Psoas muscle (tissue), 8 donors: Measurements from ENCODE around the gene RAD51B. TPM values are rescaled to one million over a fixed set of nuclear protein-coding genes. Genes with fewer than 3 reads are reported as not detected.

Experiments
- ATAC-seq, 4 donors: fragments of 200-7000 bp; cut with Tn5 transposase; one replicate each; pipeline ENCODE4 v1.9.1; 2020; ENCODE audit warnings: moderate library complexity in 3 of 4, mild to moderate bottlenecking in 2 of 4
- DNase-seq, 2 donors: peaks; one replicate each; pipeline ENCODE4 v3.0.0-alpha.2; 2020
- H3K27ac ChIP-seq: fragments of 200-600 bp; one replicate; pipeline ENCODE4 v1.8.0; 2022
- H3K27me3 ChIP-seq, 3 donors: fragments of 200-600 bp in 1 of 3; one replicate each; pipeline versions ENCODE4 v1.6.1 to v1.8.0; 2013 to 2022; ENCODE audit warnings: low read length in 2 of 3, mild to moderate bottlenecking in 2 of 3, moderate library complexity in 1 of 3; ENCODE audit not compliant: insufficient read depth in 3 of 3
- H3K36me3 ChIP-seq, 2 donors: fragments of 200-600 bp in 1 of 2; one replicate each; pipeline versions ENCODE4 v1.6.1 to v1.8.0; 2013 to 2022; ENCODE audit warnings: low read depth in 1 of 2, mild to moderate bottlenecking in 1 of 2, moderate library complexity in 1 of 2; ENCODE audit not compliant: insufficient read depth in 1 of 2
- H3K4me1 ChIP-seq: fragments of 200-600 bp; one replicate; pipeline ENCODE4 v1.8.0; 2022
- H3K4me3 ChIP-seq: fragments of 200-600 bp; one replicate; pipeline ENCODE4 v1.8.0; 2022; ENCODE audit warnings: mild to moderate bottlenecking
- H3K9me3 ChIP-seq: fragments of 200-600 bp; one replicate; pipeline ENCODE4 v1.8.0; 2022
- WGBS, 3 donors: extraction: QIAGEN DNeasy Blood & Tissue Kit; methylation state at CpG; one replicate each; pipeline versions ENCODE4 v1.1.6 to v1.1.7; 2013; 5-methylcytosine and 5-hydroxymethylcytosine counted together
- intact Hi-C, 2 donors: fragments of 100-400 bp; cut with DNase I; formaldehyde crosslinking; loops; one replicate each; pipeline versions ENCODE4 v1.11.0 to v1.14.2; 2022
- polyA plus RNA-seq, 3 donors: library from polyadenylated mRNA; stranded (reverse); fragments of 200-250 nt; gene quantifications; one replicate each; pipeline ENCODE4 v1.2.3, GENCODE V29; 2013
- total RNA-seq, 4 donors: library from RNA; stranded (reverse); fragmentation: NEBNext Ultra II Directional in 2 of 4; extraction: Animal tissue kit (Norgen Biotek cat#: 25700) in 2 of 4; gene quantifications; one replicate each; pipeline versions ENCODE4 v1.2.1 to v1.2.4, GENCODE V29; 2021 to 2023
- TF ChIP-seq, protein P1 (sequence below): fragments of 200-600 bp; IDR thresholded peaks from one replicate; pipeline ENCODE4 v1.8.0; 2022; ENCODE audit warnings: antibody characterized with exemption
- donor health status: healthy with polysubstance abuse.
- donor health status: DM: no; HTN: no; CAD: no; lungs with moderate emphysema.
- donor health status: Bipolar disorder and iron deficiency.
- donor health status: healthy.
- donor health status: DM: yes; HTN: yes; CAD: no.
- donor health status: DM: no; HTN: no; CAD: no.
- donor health status: DM: no; HTN: no; CAD: no.
- donor health status: DM: yes; HTN: yes; CAD: no.

RAD51B gene
- total and polyA plus RNA-seq, 7 donors: 0.60 to 7.2 (median 2.2) TPM

DNA sequence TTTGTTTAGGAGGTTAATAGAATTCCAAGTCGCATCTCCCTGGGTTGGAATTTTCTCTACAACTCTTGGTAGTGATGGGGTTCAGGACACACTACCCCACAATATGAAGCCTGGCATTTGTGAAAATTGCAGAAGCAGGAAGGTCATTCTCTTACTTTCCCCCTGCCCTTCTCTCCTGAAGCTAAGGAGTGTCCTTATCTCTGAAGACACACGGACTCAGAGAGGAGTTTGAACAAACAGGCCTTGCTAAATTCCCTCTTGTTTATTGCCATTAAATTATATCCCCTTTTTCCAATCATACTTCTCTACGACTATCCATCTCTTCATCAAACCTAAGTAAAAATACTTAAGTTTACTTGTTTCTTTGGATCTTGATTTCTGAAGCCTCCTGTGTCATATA is 443.0 kb downstream of the RAD51B start:
- Histone ChIP-seq H3K4me3 (no peak overlapping the region), H3K36me3 (no peaks in the 10 kb centered on the region), H3K4me1 (no peaks in the 10 kb centered on the region), H3K9me3 (no peaks in the 10 kb centered on the region), H3K27ac (no peak overlapping the region), H3K27me3 (no peaks in the 10 kb centered on the region)
- no peak for DNase-seq
- whole genome bisulfite sequencing, 3 donors: 93 to 96% (median 96%) methylated on average over 3 of the region's 3 CpGs
- ATAC-seq: no peak
- TF ChIP-seq, protein P1, sequence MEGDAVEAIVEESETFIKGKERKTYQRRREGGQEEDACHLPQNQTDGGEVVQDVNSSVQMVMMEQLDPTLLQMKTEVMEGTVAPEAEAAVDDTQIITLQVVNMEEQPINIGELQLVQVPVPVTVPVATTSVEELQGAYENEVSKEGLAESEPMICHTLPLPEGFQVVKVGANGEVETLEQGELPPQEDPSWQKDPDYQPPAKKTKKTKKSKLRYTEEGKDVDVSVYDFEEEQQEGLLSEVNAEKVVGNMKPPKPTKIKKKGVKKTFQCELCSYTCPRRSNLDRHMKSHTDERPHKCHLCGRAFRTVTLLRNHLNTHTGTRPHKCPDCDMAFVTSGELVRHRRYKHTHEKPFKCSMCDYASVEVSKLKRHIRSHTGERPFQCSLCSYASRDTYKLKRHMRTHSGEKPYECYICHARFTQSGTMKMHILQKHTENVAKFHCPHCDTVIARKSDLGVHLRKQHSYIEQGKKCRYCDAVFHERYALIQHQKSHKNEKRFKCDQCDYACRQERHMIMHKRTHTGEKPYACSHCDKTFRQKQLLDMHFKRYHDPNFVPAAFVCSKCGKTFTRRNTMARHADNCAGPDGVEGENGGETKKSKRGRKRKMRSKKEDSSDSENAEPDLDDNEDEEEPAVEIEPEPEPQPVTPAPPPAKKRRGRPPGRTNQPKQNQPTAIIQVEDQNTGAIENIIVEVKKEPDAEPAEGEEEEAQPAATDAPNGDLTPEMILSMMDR: no peak
- intact Hi-C loops: loop anchor here in 1 of 2 donors (5.0 kb wide), 1 partner anchor 110 kb away; no protein-coding TSS in a partner anchor

DNA sequence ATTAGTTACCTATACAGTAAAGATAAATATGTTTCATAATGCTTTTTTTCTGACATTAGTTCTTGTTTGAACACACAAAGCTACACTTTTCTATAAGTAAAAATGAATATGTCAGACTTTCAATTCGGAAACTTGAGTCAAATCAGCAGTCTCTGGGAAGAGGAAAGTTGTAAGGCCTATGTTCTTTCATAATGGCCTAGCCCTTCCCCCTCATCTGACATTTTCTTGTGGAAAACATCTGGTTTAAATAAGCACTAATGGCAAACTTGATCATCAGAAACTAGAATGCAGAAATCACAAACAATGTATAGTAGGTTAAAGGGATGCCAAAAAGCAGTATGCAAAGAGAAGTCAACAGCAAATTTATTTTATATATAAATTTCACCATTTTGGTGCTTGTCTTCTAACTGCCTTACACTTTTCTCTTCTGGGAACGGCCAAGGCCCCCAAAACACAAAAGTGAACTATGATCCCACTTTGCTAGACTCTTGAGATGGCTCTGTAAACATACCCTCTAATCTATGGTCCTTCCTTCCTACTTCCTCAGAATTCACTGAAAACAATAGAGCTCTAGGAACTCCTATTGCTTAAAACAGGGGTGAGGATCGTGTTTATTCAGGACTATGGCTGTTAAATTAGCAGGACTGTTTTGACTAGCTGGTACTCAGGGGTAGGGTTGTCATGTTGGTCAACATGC is 444.1 kb downstream of the RAD51B start:
- Histone ChIP-seq H3K4me3 (no peak overlapping the region), H3K9me3 (no peaks in the 10 kb centered on the region), H3K4me1 (no peaks in the 10 kb centered on the region), H3K36me3 (no peaks in the 10 kb centered on the region), H3K27me3 (no peaks in the 10 kb centered on the region), H3K27ac (no peak overlapping the region)
- WGBS, 3 donors: 85 to 87% (median 86%) methylated on average over 3 of the region's 3 CpGs
- DNase-seq (no peak), ATAC-seq (no peak)
- intact Hi-C loops: loop anchor here in 1 of 2 donors (5.0 kb wide), 1 partner anchor 109 kb away; no protein-coding TSS in a partner anchor
- TF ChIP-seq, protein P1: no peak

DNA sequence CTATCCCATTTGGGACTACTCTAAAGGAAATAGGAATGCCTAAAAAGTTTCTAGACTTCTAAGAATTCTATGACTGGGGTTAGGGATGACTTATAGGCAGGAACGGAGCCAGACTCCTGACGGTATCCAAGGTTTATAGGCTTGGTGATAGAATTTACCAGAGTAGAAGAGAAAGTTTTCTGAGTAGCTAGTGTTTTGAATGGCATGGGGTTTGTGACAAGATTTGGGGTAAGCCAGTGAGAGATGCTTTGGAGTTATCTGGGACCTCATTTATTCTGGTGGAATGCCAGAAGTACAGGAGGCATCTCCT is 444.6 kb downstream of the RAD51B start:
- Histone ChIP-seq H3K9me3 (no peaks in the 10 kb centered on the region), H3K4me3 (no peak overlapping the region), H3K27me3 (no peaks in the 10 kb centered on the region), H3K4me1 (no peaks in the 10 kb centered on the region), H3K36me3 (no peaks in the 10 kb centered on the region), H3K27ac (no peak overlapping the region)
- ATAC-seq: no peak
- DNase-seq: no peak
- TF ChIP-seq, protein P1: no peak
- 84 to 87% (median 86%) methylated on average over 2 of the region's 2 CpGs for WGBS, 3 donors
- intact Hi-C loops: loop anchor here in 1 of 2 donors (5.0 kb wide), 1 partner anchor 108 kb away; no protein-coding TSS in a partner anchor

DNA sequence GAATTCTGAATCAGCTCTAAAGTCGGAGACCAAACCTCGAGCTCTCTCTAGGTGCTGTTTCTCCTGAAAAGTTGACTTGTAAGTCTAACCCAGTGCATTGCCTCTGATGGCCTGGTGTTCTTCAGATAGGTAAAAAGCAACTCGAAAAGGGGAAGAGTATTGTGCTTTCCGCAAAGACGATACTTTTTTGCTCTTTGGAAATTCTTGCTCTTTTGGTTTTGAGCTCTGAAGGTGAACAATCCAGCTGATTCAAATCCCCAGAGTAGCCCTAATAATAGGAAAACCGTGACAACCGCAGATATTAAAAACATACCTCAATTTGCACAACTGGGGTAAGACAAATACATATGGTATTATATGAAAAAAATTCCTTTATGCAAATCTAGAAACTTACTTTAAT is 447.4 kb downstream of the RAD51B start:
- intact Hi-C loops: no loop called here
- TF ChIP-seq, protein P1: no peak
- Histone ChIP-seq H3K4me3 (no peak overlapping the region), H3K27ac (no peak overlapping the region), H3K9me3 (no peaks in the 10 kb centered on the region), H3K4me1 (no peaks in the 10 kb centered on the region), H3K36me3 (no peaks in the 10 kb centered on the region), H3K27me3 (no peaks in the 10 kb centered on the region)
- no peak for DNase-seq
- 91 to 93% (median 92%) methylated on average over 7 of the region's 7 CpGs for WGBS, 3 donors
- ATAC-seq: no peak

DNA sequence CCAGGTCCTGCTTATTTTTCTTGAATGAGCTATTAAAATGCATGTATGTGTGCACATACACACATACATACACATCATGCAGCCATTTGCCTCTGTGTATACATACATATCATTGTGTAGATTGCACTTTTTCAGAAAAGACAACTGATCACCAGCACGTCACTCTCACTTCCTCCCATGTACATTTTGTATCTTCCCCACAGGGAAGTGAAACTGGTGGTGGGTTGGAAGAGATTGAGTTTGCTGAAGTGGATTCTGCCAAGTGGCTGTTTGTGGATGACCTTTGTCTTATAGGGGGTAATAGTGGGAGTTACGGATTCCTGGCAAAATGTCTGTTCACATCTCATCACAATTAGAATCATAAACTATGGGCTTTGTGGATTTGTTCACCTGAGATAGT is 448.6 kb downstream of the RAD51B start:
- no peaks in the 10 kb centered on the region for H3K4me1 ChIP-seq

More for the DNA sequence above, 448.6 kb downstream of the RAD51B start:
- Histone ChIP-seq H3K9me3 (no peaks in the 10 kb centered on the region), H3K36me3 (no peaks in the 10 kb centered on the region), H3K27ac (no peak overlapping the region), H3K4me3 (no peak overlapping the region), H3K27me3 (no peaks in the 10 kb centered on the region)
- no peak for DNase-seq
- intact Hi-C loops: no loop called here
- ATAC-seq: peak in 1 of 4 donors; percentile 26
- 80 to 97% (median 94%) methylated on average over 2 of the region's 2 CpGs for WGBS, 3 donors
- TF ChIP-seq, protein P1: no peak
